GM12878 (cell line): ENCODE measurements around the gene ARHGAP15. TPM values are rescaled to one million over a fixed set of nuclear protein-coding genes. Genes with fewer than 3 reads are reported as not detected.

ENCODE experiments used
- ATAC-seq: fragments of 200-7000 bp; cut with Tn5 transposase; 3 replicates; pipeline ENCODE4 v1.9.1; 2020; ENCODE audit warnings: mild to moderate bottlenecking, moderate library complexity
- BruUV-seq: library from RNA; stranded (reverse); fragments of 400-500 nt; replicated peaks from 2 replicates; lab custom pipeline; 2021; lab: Mats Ljungman, UMichigan
- CTCF ChIA-PET: fragments of 300-600 bp; sonication (Branson Sonifier 250); formaldehyde crosslinking; extraction: SDS; loops from one replicate; lab custom pipeline; 2021; ENCODE audit warnings: inconsistent platforms; lab: Yijun Ruan, JAX
- POLR2A ChIA-PET: fragments of 350-600 bp; formaldehyde crosslinking; extraction: SDS; loops from one replicate; lab custom pipeline; 2021; ENCODE audit warnings: inconsistent platforms; lab: Charles Lee
- RAD21 ChIA-PET: fragments of 300-600 bp; sonication (Branson Sonifier 250); formaldehyde crosslinking; loops from one replicate; lab custom pipeline; 2023; ENCODE audit warnings: antibody characterized with exemption; ENCODE audit not compliant: unreplicated experiment; lab: Charles Lee
- SMC1A ChIA-PET: fragments of 300-600 bp; sonication (Branson Sonifier 250); formaldehyde crosslinking; loops from one replicate; lab custom pipeline; 2023; ENCODE audit not compliant: unreplicated experiment, uncharacterized antibody; lab: Charles Lee
- DNase-seq: peaks from one replicate; pipeline ENCODE4 v3.0.0-alpha.2; 2011; ENCODE audit warnings: low read depth, low spot score
- FAIRE-seq: peaks from 3 replicates; lab custom pipeline; 2011; peaks lifted over from hg19 to GRCh38; lab: Jason Lieb, UNC
- H2AFZ ChIP-seq: 2 replicates; pipeline ENCODE4 v1.6.0; 2011; ENCODE audit warnings: low read depth, low read length, control low read depth; ENCODE audit not compliant: control insufficient read depth
- H3K27ac ChIP-seq: 2 replicates; pipeline ENCODE4 v1.5.1; 2011; ENCODE audit warnings: control low read depth; ENCODE audit not compliant: control insufficient read depth, insufficient read depth
- H3K27me3 ChIP-seq, 2 experiments: replicated peaks in 1 of 2; 2 replicates each; pipeline versions ENCODE4 v1.6.0 to v1.6.1; 2011; ENCODE audit warnings: low read length in 1 of 2; ENCODE audit not compliant: control insufficient read depth in 2 of 2, insufficient read depth in 2 of 2
- H3K36me3 ChIP-seq, 2 experiments: 2 replicates each; pipeline ENCODE4 v1.5.1; 2011; ENCODE audit warnings: low read length in 1 of 2; ENCODE audit not compliant: control insufficient read depth in 2 of 2, insufficient read depth in 2 of 2
- H3K4me1 ChIP-seq: 2 replicates; pipeline ENCODE4 v1.6.1; 2011; ENCODE audit warnings: mild to moderate bottlenecking, low read length, moderate library complexity, mixed read lengths; ENCODE audit not compliant: control insufficient read depth, insufficient read depth
- H3K4me2 ChIP-seq: 2 replicates; pipeline ENCODE4 v1.6.0; 2011; ENCODE audit warnings: control low read depth; ENCODE audit not compliant: control insufficient read depth, insufficient read depth
- H3K4me3 ChIP-seq: fragments of 200-600 bp; sonication (generic); 2 replicates; pipeline ENCODE4 v1.5.1; 2016
- H3K79me2 ChIP-seq: 2 replicates; pipeline ENCODE4 v1.6.0; 2011; ENCODE audit warnings: low read length; ENCODE audit not compliant: control insufficient read depth, insufficient read depth
- H3K9ac ChIP-seq: 2 replicates; pipeline ENCODE4 v1.8.0; 2011; ENCODE audit warnings: low read length, control low read depth, mixed read lengths; ENCODE audit not compliant: control insufficient read depth, insufficient read depth
- H3K9me3 ChIP-seq: replicated peaks from 3 replicates; pipeline ENCODE4 v1.5.1; 2011; ENCODE audit warnings: mild to moderate bottlenecking, low read length; ENCODE audit not compliant: control insufficient read depth, insufficient read depth
- H4K20me1 ChIP-seq: 2 replicates; pipeline ENCODE4 v1.6.0; 2011; ENCODE audit not compliant: control insufficient read depth, insufficient read depth
- HDGF ChIP-seq: fragments of 450-650 bp; IDR thresholded peaks from 2 replicates; pipeline ENCODE4 v1.6.1; 2016; ENCODE audit warnings: antibody characterized with exemption
- IKZF1 ChIP-seq: fragments of 450-650 bp; conservative IDR thresholded peaks from 2 replicates; pipeline ENCODE4 v1.6.1; 2017; ENCODE audit warnings: antibody characterized with exemption, mild to moderate bottlenecking
- IKZF2 ChIP-seq, 2 experiments: fragments of 450-650 bp; IDR thresholded peaks; 2 replicates each; pipeline ENCODE4 v1.6.1; 2017; ENCODE audit warnings: mild to moderate bottlenecking in 2 of 2, moderate library complexity in 2 of 2
- KDM1A ChIP-seq: fragments of 200-600 bp; sonication (generic); IDR thresholded peaks from 2 replicates; pipeline ENCODE4 v1.6.1; 2016; ENCODE audit warnings: borderline replicate concordance
- NR2C1 ChIP-seq: fragments of 450-650 bp; IDR thresholded peaks from 2 replicates; pipeline ENCODE4 v1.6.1; 2017; ENCODE audit warnings: antibody characterized with exemption, mild to moderate bottlenecking, moderate library complexity
- RUNX3 ChIP-seq: IDR thresholded peaks from 2 replicates; pipeline ENCODE4 v1.6.1; 2012; ENCODE audit warnings: low read length, inconsistent platforms
- SMC3 ChIP-seq: IDR thresholded peaks from 2 replicates; pipeline ENCODE4 v1.6.1; 2011; ENCODE audit warnings: low read length, improper control_type of control experiment, borderline replicate concordance
- WGBS: methylation state at CpG from one replicate; pipeline ENCODE4 v1.1.6; 2016; ENCODE audit warnings: low lambda C conversion rate; ENCODE audit not compliant: insufficient replicate concordance, insufficient coverage; ENCODE audit errors: missing lambda C conversion rate; 5-methylcytosine and 5-hydroxymethylcytosine counted together
- in situ Hi-C: fragments of 300-500 bp; cut with MboI; formaldehyde crosslinking; loops from 9 replicates; pipeline ENCODE4 v1.14.3; 2018; ENCODE audit warnings: mixed read lengths
- intact Hi-C: fragments of 100-400 bp; cut with micrococcal nuclease; formaldehyde crosslinking; loops from one replicate; pipeline ENCODE4 v1.14.2; 2022; ENCODE audit not compliant: unreplicated experiment
- polyA plus RNA-seq, 11 experiments: library from polyadenylated mRNA; depleted of rRNA in 4 of 11; unstranded in 6 of 11; stranded (reverse) in 5 of 11; fragments of >200 nt; fragmentation: Nextera tagmentation in 4 of 11; fragmentation: Illumina TruSeq in 1 of 11; extraction: Ambion mirVana in 4 of 11; extraction: Trizol in 1 of 11; gene quantifications; 1 replicate in 1 of 11; 2 replicates in 10 of 11; pipeline versions ENCODE4 v1.2.1 to v1.2.3, GENCODE V29; 2011 to 2016; ENCODE audit warnings: inconsistent platforms in 2 of 11, missing spikeins in 2 of 11, low read depth in 1 of 11
- total RNA-seq, 4 experiments: library from RNA; depleted of rRNA in 3 of 4; stranded (reverse); fragments of >200 nt in 3 of 4; fragmentation: Illumina TruSeq in 1 of 4; extraction: Trizol in 1 of 4; gene quantifications; 2 replicates each; pipeline versions ENCODE4 v1.2.1 to v1.2.3, GENCODE V29; 2013 to 2021

ARHGAP15 gene
- total and polyA plus RNA-seq, 10 of the 15 experiments (the other 5 are each of a cell fraction or from before 2014, with no cell fraction given): 38.0 to 92.6 (median 66.7) TPM

GRCh38 chr2:143476336-143477087 lies 347.3 kb downstream of the ARHGAP15 start:
- Histone ChIP-seq H3K27ac (no peak overlapping the region), H3K4me1 (no peaks in the 10 kb centered on the region), H2AFZ (no peak overlapping the region), H3K4me3 (no peak overlapping the region), H3K4me2 (no peak overlapping the region), H4K20me1 (no peaks in the 10 kb centered on the region), H3K9me3 (no peaks in the 10 kb centered on the region), H3K36me3 (no peaks in the 10 kb centered on the region), H3K79me2 (no peaks in the 10 kb centered on the region), H3K9ac (no peak overlapping the region), H3K27me3 (no peaks in the 10 kb centered on the region)
- DNase-seq (no peak), FAIRE-seq (no peak), ATAC-seq (peak; percentile 33)
- WGBS: 65% methylated on average over 2 of the region's 2 CpGs
- TF ChIP-seq SMC3 (no peak), IKZF1 (no peak), RUNX3 (no peak), KDM1A (no peak)
- RAD21 ChIA-PET: no interaction called here
- POLR2A ChIA-PET: no interaction called here
- CTCF ChIA-PET: interaction anchor here (0.6 kb wide), 1 partner anchor 243 kb away, joined by 4 read pairs; no protein-coding TSS in a partner anchor
- SMC1A ChIA-PET: interaction anchor here (1.3 kb wide), 1 partner anchor 14 kb away, joined by 3 read pairs; no protein-coding TSS in a partner anchor
- in situ Hi-C loops: no loop called here
- BruUV-seq: no TSS peak
- intact Hi-C loops: no loop called here

DNA sequence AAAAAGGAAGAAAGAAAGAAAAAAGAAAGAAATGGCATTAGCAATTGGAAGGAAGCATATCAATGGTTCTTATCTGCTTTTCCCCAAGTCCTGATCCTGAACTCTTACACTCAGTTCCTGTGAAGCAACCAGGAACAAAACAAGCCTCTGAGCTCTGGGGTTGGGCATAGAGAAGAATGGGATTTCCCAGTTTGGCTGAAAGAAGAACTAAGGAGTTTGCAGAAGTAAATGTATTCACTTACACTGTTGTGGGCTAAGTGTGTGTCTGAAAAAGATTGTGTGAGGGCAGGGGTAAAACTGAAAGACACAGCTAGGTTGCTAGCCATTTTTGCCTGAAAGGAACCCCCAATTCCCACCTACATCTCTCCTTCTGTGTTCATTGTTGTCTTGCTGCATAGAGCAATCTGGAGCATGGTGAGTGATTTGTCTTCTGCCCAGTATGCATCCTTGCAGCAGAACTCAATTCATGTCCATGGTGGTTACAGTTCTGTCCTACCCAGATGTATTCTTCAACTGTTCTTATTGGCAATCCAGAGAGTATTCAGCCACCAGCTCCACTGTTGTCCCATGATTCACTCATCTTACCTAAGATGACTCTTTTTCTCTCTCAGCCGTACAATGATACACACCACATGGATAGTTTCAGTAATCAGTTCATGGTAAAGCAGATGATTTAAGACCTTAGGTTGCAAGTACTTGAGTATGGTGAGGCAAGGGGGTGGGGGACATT lies 348.7 kb downstream of the ARHGAP15 start:
- in situ Hi-C loops: no loop called here
- TF ChIP-seq HDGF: no peak
- 0 out of 2 replicates have a peak, but pooled peaks have one; percentile 17 for TF ChIP-seq IKZF1
- TF ChIP-seq IKZF2 (IDR thresholded peaks at IDR 0.05): peak in 1 of 2 experiments; percentile 28; a peak in 1 of 4 replicates
- no peak for TF ChIP-seq NR2C1
- CTCF ChIA-PET: interaction anchor here (0.9 to 1.0 kb wide), 2 partner anchors 11 to 368 kb away, joined by 3 to 4 read pairs; no protein-coding TSS in a partner anchor
- Histone ChIP-seq H3K36me3 (no peaks in the 10 kb centered on the region), H3K9me3 (no peaks in the 10 kb centered on the region), H3K4me3 (no peak overlapping the region), H4K20me1 (no peaks in the 10 kb centered on the region), H3K27ac (no peak overlapping the region), H3K79me2 (no peaks in the 10 kb centered on the region), H3K4me1 (no peaks in the 10 kb centered on the region), H3K4me2 (no peak overlapping the region), H3K27me3 (no peaks in the 10 kb centered on the region), H3K9ac (no peak overlapping the region), H2AFZ (no peak overlapping the region)
- ATAC-seq: peak; percentile 71
- peak; percentile 7 for DNase-seq
- WGBS: 100% methylated on average over 1 of the region's 1 CpG
- SMC1A ChIA-PET: no interaction called here
- RAD21 ChIA-PET: interaction anchor here (1.0 kb wide), 1 partner anchor 86 kb away, joined by 5 read pairs; no protein-coding TSS in a partner anchor
- no TSS peak for BruUV-seq
- intact Hi-C loops: no loop called here
- POLR2A ChIA-PET: no interaction called here
- no peak for FAIRE-seq
